ENCODE data around the gene NEDD8. TPM values are rescaled to one million over a fixed set of nuclear protein-coding genes. Genes with fewer than 3 reads are reported as not detected.

The NEDD8 gene
- total and polyA plus RNA-seq, 2 donors (not counting 1 experiment from before 2014, with no cell fraction given), result 86.7 to 98.5 TPM

DNA sequence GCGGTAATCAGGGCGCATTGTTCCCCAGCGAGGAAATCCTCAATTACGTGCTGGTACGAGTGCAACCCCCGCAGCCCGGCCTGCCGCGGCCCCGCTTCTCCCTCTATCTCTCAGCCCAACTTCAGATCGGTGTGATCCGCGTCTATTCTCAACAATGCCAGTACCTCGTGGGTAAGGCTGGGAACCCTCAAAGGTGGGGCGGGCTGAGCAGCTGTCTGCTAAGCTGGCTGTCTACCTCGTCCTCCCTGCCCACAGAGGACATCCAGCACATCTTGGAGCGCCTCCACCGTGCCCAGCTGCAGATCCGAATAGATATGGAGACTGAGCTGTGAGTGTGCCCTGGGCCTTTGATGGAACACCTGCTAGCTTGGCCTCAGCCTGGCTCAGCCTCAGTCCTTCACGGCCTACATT is 59.3 kb downstream of the NEDD8 start:
- Mint-ChIP-seq H3K9me3 (ENCODE audit: insufficient read depth) (no peaks in the 10 kb centered on the region), H3K27me3 (no peaks in the 10 kb centered on the region), H3K4me1 (peaks cover 20% of the 10 kb centered on the region), H3K4me3 (peak overlapping the region; percentile 93), H3K27ac (no peak overlapping the region)
- DNase-seq, result no peak
- peak overlapping the region; percentile 92 for H3K4me2 ChIP-seq (replicated peaks; ENCODE audit: low read depth, low read length, poor library complexity, severe bottlenecking)
- no peaks in the 10 kb centered on the region for H4K20me1 ChIP-seq (ENCODE audit: control insufficient read depth, insufficient read depth, low read length, poor library complexity, severe bottlenecking)
- TF ChIP-seq EZH2 (IDR thresholded peaks at IDR 0.05; ENCODE audit: borderline replicate concordance, insufficient read depth, low read depth, low read length, poor library complexity, severe bottlenecking), result no peak
- TF ChIP-seq, protein P1, sequence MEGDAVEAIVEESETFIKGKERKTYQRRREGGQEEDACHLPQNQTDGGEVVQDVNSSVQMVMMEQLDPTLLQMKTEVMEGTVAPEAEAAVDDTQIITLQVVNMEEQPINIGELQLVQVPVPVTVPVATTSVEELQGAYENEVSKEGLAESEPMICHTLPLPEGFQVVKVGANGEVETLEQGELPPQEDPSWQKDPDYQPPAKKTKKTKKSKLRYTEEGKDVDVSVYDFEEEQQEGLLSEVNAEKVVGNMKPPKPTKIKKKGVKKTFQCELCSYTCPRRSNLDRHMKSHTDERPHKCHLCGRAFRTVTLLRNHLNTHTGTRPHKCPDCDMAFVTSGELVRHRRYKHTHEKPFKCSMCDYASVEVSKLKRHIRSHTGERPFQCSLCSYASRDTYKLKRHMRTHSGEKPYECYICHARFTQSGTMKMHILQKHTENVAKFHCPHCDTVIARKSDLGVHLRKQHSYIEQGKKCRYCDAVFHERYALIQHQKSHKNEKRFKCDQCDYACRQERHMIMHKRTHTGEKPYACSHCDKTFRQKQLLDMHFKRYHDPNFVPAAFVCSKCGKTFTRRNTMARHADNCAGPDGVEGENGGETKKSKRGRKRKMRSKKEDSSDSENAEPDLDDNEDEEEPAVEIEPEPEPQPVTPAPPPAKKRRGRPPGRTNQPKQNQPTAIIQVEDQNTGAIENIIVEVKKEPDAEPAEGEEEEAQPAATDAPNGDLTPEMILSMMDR (IDR thresholded peaks at IDR 0.05), result no peak
- H3K4me3 ChIP-seq (ENCODE audit: control extremely low read depth in 1 of 5, extremely low read depth in 1 of 5, insufficient read depth in 1 of 5, low read depth in 2 of 5, low read length in 4 of 5), result no peak overlapping the region
- no peaks in the 10 kb centered on the region for H3K9me3 ChIP-seq (ENCODE audit: control extremely low read depth in 1 of 3, control insufficient read depth in 2 of 3, insufficient read depth in 1 of 3, low read length in 2 of 3)
- H3K27me3 ChIP-seq (replicated peaks in 1 of 4; ENCODE audit: control extremely low read depth in 1 of 4, control insufficient read depth in 3 of 4, insufficient read depth in 4 of 4, low read length in 3 of 4), result no peaks in the 10 kb centered on the region
- H3K36me3 ChIP-seq (replicated peaks in 1 of 2; ENCODE audit: control extremely low read depth in 1 of 2, control insufficient read depth in 1 of 2, extremely low read depth in 1 of 2, insufficient read depth in 2 of 2, low read length in 1 of 2), result peaks cover 0 to 18% of the 10 kb centered on the region in 2 experiments
- H3K27ac ChIP-seq (ENCODE audit: low read length in 2 of 2), result no peak overlapping the region
- H3K4me1 ChIP-seq (ENCODE audit: control insufficient read depth in 2 of 2, insufficient read depth in 2 of 2, low read length in 2 of 2), result peaks cover 11 to 23% of the 10 kb centered on the region in 2 donors
- ChIA-PET CTCF (interaction anchor here (0.8 to 3.1 kb wide), 3 partner anchors 12 to 63 kb away, joined by 3 to 22 read pairs (median 3); partner anchors contain the start of gene IRF9), POLR2A (interaction anchor here (2.0 kb wide), 1 partner anchor 58 kb away, joined by 4 read pairs; the partner anchor contains the start of genes DCAF11 and NRL)
- WGBS (ENCODE audit: insufficient coverage), result 84% methylated on average over 20 of the region's 20 CpGs
- peak overlapping the region; percentile 65 for H2AFZ ChIP-seq (ENCODE audit: insufficient read depth, low read depth, low read length, poor library complexity, severe bottlenecking)
- peak overlapping the region; percentile 70 for H3K9ac ChIP-seq (ENCODE audit: low read length)
- intact Hi-C loops (cut with micrococcal nuclease), result no loop called here
- ATAC-seq (ENCODE audit: low read depth), result no peak
- no peaks in the 10 kb centered on the region for H3K79me2 ChIP-seq (ENCODE audit: control insufficient read depth, insufficient read depth, low read length)

DNA sequence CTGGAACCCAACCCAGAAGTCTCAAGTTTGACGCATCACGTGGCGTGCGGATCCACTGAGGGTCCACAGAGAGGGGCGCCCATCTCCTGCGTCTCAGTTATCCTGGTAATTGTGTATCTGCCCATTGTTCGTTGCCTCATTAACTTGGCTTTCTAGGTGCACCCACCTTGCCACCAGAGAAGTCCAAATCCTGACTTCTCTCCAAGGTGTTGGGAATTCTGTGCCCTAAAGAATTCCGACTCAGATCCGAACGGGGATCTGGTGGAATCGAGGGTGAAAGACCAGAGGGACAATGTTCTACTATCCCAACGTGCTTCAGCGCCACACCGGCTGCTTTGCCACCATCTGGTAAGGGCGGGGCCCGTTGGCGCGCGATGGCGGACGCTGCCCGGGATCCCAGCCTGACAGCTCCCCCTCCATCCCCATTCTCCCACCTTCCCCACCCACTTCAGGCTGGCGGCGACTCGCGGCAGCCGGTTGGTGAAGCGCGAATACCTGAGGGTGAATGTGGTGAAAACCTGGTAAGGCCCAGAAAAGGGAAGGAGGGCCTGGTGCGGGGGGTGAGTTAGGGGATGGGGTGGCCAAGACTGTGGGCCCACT is 59.8 kb downstream of the NEDD8 start:
- peak overlapping the region; percentile 79 for H3K27ac Mint-ChIP-seq
- Histone ChIP-seq H4K20me1 (ENCODE audit: control insufficient read depth, insufficient read depth, low read length, poor library complexity, severe bottlenecking) (peaks cover under 1% of the 10 kb centered on the region), H3K4me1 (ENCODE audit: control insufficient read depth in 2 of 2, insufficient read depth in 2 of 2, low read length in 2 of 2) (peaks cover 11 to 23% of the 10 kb centered on the region in 2 donors), H3K9ac (ENCODE audit: low read length) (peak overlapping the region; percentile 70), H3K27me3 (replicated peaks in 1 of 4; ENCODE audit: control extremely low read depth in 1 of 4, control insufficient read depth in 3 of 4, insufficient read depth in 4 of 4, low read length in 3 of 4) (no peaks in the 10 kb centered on the region), H3K4me2 (replicated peaks; ENCODE audit: low read depth, low read length, poor library complexity, severe bottlenecking) (peak overlapping the region; percentile 92), H3K27ac (ENCODE audit: low read length in 2 of 2) (no peak overlapping the region), H2AFZ (ENCODE audit: insufficient read depth, low read depth, low read length, poor library complexity, severe bottlenecking) (peak overlapping the region; percentile 65), H3K4me3 (ENCODE audit: control extremely low read depth in 1 of 5, extremely low read depth in 1 of 5, insufficient read depth in 1 of 5, low read depth in 2 of 5, low read length in 4 of 5) (peak overlapping the region; percentile 47 to 72 (median 60)), H3K9me3 (ENCODE audit: control extremely low read depth in 1 of 3, control insufficient read depth in 2 of 3, insufficient read depth in 1 of 3, low read length in 2 of 3) (no peaks in the 10 kb centered on the region), H3K36me3 (replicated peaks in 1 of 2; ENCODE audit: control extremely low read depth in 1 of 2, control insufficient read depth in 1 of 2, extremely low read depth in 1 of 2, insufficient read depth in 2 of 2, low read length in 1 of 2) (peaks cover 0 to 18% of the 10 kb centered on the region in 2 experiments), H3K79me2 (ENCODE audit: control insufficient read depth, insufficient read depth, low read length) (no peaks in the 10 kb centered on the region)
- H3K4me1 Mint-ChIP-seq, result peaks cover 20% of the 10 kb centered on the region
- no peak for ATAC-seq (ENCODE audit: low read depth)
- no peak for TF ChIP-seq EZH2 (IDR thresholded peaks at IDR 0.05; ENCODE audit: borderline replicate concordance, insufficient read depth, low read depth, low read length, poor library complexity, severe bottlenecking)
- TF ChIP-seq, protein P1 (IDR thresholded peaks at IDR 0.05), result no peak
- intact Hi-C loops (cut with micrococcal nuclease), result no loop called here
- no peaks in the 10 kb centered on the region for H3K9me3 Mint-ChIP-seq (ENCODE audit: insufficient read depth)
- no peak for DNase-seq
- ChIA-PET CTCF (interaction anchor here (3.1 kb wide), 1 partner anchor 12 kb away, joined by 22 read pairs; the partner anchor contains the start of gene IRF9), POLR2A (interaction anchor here (1.4 to 2.0 kb wide), 4 partner anchors 11 to 58 kb away, joined by 4 to 18 read pairs (median 10); partner anchors contain the start of genes DCAF11, IPO4, IRF9 and NRL)
- 14% methylated on average over 19 of the region's 30 CpGs for WGBS (ENCODE audit: insufficient coverage)
- H3K27me3 Mint-ChIP-seq, result no peaks in the 10 kb centered on the region
- peak overlapping the region; percentile 93 for H3K4me3 Mint-ChIP-seq
